Measurements from ENCODE around the gene ABCC9.

Gene ABCC9

DNA sequence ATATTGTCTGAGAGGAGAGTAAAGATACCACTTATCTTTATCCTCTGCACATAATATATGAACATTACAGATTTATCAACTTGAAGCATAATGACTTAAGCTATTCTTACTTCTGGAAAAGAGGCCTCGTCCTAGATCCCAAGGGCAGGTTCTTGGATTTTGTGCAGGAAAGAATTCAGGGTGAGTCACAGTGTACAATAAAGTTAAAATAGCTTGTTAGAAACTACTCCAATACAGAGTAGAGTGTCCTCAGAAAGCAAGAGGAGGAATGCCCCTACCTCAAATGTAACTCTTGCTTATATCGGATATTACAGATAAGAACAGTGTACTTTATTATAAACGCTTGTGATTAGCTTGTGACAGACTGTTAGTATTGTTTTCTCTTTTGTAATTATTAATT is 41.9 kb upstream of the ABCC9 start:
- in situ Hi-C loops (cut with HindIII; ENCODE audit: low sequenced_read_pairs), result no loop called here
- no peak overlapping the region for H3K4me3 ChIP-seq (ENCODE audit: low read depth, low read length)
- TF ChIP-seq, protein P1, sequence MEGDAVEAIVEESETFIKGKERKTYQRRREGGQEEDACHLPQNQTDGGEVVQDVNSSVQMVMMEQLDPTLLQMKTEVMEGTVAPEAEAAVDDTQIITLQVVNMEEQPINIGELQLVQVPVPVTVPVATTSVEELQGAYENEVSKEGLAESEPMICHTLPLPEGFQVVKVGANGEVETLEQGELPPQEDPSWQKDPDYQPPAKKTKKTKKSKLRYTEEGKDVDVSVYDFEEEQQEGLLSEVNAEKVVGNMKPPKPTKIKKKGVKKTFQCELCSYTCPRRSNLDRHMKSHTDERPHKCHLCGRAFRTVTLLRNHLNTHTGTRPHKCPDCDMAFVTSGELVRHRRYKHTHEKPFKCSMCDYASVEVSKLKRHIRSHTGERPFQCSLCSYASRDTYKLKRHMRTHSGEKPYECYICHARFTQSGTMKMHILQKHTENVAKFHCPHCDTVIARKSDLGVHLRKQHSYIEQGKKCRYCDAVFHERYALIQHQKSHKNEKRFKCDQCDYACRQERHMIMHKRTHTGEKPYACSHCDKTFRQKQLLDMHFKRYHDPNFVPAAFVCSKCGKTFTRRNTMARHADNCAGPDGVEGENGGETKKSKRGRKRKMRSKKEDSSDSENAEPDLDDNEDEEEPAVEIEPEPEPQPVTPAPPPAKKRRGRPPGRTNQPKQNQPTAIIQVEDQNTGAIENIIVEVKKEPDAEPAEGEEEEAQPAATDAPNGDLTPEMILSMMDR (IDR thresholded peaks at IDR 0.05; ENCODE audit: low read depth, low read length), result no peak
- DNase-seq (ENCODE audit: low read depth, low spot score), result no peak

DNA sequence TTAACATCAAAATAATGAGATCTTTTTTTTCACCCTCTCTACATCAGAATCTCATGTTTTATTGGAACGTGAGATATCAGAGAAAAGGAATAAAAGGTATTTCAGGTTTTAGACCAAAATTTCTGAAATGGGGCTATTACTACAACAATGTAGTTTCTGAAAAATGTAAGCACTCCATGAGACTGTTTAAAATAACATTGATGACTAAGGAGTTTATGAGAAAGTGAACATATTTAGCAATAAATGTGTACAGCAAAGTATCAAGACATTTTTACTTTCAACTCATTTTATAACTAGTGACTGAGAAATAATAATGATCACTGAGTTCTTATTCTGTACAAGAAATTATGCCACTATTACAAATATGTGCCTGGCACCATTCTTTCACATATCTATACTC is 39.3 kb upstream of the ABCC9 start:
- in situ Hi-C loops (cut with HindIII; ENCODE audit: low sequenced_read_pairs), result no loop called here
- TF ChIP-seq, protein P1 (IDR thresholded peaks at IDR 0.05; ENCODE audit: low read depth, low read length), result no peak
- H3K4me3 ChIP-seq (ENCODE audit: low read depth, low read length), result no peak overlapping the region
- no peak for DNase-seq (ENCODE audit: low read depth, low spot score)

DNA sequence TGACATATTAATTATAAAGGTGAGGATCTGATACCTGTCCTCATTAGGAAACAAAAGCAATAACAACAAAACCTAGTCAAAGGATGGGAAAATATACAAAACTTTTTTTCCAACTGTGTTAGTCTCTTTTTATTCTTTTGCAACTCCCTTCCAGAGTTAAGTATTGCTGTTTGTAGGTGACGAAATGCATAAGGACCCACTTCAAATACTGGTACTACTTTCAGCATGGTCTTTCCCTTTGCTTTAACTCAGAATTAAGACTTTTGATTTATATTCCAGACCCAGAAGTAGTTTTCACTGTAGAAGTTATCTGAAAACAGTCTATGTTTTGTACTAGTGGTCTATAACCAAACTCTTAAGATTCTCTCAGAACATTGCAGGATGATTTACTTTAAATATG is 34.1 kb upstream of the ABCC9 start:
- no peak overlapping the region for H3K4me3 ChIP-seq (ENCODE audit: low read depth, low read length)
- TF ChIP-seq, protein P1 (IDR thresholded peaks at IDR 0.05; ENCODE audit: low read depth, low read length), result no peak
- no peak for DNase-seq (ENCODE audit: low read depth, low spot score)
- in situ Hi-C loops (cut with HindIII; ENCODE audit: low sequenced_read_pairs), result no loop called here

DNA sequence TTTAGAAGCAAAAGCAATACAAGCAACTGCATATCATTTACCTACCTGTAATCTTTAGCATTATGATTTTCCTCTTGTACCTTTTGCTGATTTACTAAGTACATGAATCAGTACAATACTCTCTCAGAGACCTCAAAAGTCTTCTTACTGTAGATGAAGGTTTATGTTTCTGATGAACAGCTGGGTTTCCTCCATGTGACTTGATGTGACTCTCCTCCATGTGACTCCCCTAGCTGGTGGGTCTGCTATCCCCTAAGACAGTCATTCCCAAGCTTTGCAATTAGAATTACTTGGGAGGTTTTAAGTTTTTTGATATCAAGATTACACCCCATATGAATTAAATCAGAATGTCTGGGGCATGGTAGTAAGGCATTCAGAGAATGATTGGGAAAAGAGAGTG is 32.0 kb upstream of the ABCC9 start:
- in situ Hi-C loops (cut with HindIII; ENCODE audit: low sequenced_read_pairs), result no loop called here
- TF ChIP-seq, protein P1 (IDR thresholded peaks at IDR 0.05; ENCODE audit: low read depth, low read length), result no peak
- no peak overlapping the region for H3K4me3 ChIP-seq (ENCODE audit: low read depth, low read length)
- no peak for DNase-seq (ENCODE audit: low read depth, low spot score)

DNA sequence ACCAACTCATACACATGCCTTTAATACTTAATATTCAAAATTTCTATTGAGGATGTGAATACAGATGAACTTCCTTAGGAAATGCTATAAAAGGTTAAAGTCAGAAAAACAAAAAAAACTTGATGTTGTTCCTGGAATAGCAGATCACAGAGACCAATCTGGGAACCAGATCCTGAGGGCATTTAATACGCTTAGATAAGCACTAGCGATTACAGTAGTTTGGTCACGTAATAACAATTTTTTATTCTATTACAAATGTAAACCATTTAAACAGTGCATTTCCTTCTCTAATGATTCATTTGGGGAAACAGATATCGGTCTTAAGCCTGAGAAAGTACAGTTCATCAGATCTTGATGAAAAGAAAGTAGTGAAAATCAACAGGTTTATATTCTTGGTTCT is 30.8 kb upstream of the ABCC9 start:
- no peak overlapping the region for H3K4me3 ChIP-seq (ENCODE audit: low read depth, low read length)
- TF ChIP-seq, protein P1 (IDR thresholded peaks at IDR 0.05; ENCODE audit: low read depth, low read length), result no peak
- in situ Hi-C loops (cut with HindIII; ENCODE audit: low sequenced_read_pairs), result no loop called here
- no peak for DNase-seq (ENCODE audit: low read depth, low spot score)

DNA sequence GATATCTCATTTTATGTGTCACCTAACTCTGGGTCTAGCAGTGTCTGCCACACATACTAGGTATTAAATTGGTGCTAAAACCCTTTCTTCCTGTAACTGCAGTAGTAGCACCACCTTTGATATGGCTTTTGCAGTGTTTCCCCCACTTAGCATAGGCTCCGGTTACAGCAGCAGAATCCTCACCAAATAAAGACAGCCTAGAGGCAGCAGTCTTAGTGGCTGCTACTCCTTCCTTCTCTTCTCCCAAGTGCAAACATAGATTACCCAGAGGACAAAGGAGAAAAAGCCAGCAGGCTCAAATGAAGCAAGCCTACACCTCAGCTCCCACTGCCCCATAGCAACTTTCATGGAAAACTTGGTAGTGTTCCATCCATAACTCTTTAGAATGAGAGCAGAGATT is 30.1 kb upstream of the ABCC9 start:
- DNase-seq (ENCODE audit: low read depth, low spot score), result no peak
- in situ Hi-C loops (cut with HindIII; ENCODE audit: low sequenced_read_pairs), result no loop called here
- no peak overlapping the region for H3K4me3 ChIP-seq (ENCODE audit: low read depth, low read length)
- TF ChIP-seq, protein P1 (IDR thresholded peaks at IDR 0.05; ENCODE audit: low read depth, low read length), result no peak

DNA sequence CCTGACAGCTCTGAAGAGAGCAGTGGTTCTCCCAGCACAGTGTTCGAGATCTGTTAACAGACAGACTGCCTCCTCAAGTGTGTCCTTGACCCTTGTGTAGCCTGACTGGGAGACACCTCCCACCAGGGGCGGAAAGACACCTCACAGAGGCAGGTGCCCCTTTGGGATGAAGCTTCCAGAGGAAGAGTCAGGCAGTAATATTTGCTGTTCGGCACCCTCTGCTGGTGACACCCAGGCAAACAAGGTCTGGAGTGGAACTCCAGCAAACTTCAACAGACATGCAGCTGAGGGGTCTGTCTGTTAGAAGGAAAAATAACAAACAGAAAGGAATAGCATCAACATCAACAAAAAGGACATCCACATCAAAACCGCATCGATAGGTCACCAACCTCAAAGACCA is 21.6 kb upstream of the ABCC9 start:
- TF ChIP-seq, protein P1 (IDR thresholded peaks at IDR 0.05; ENCODE audit: low read depth, low read length), result no peak
- no peak for DNase-seq (ENCODE audit: low read depth, low spot score)
- H3K4me3 ChIP-seq (ENCODE audit: low read depth, low read length), result no peak overlapping the region
- in situ Hi-C loops (cut with HindIII; ENCODE audit: low sequenced_read_pairs), result no loop called here

All from astrocyte of the spinal cord (primary cell).